ENCODE measurements around the gene TFF1. TPM values are rescaled to one million over a fixed set of nuclear protein-coding genes. Genes with fewer than 3 reads are reported as not detected.

Gene TFF1
- total RNA-seq, 4 donors from 2014 or later = not detected

DNA sequence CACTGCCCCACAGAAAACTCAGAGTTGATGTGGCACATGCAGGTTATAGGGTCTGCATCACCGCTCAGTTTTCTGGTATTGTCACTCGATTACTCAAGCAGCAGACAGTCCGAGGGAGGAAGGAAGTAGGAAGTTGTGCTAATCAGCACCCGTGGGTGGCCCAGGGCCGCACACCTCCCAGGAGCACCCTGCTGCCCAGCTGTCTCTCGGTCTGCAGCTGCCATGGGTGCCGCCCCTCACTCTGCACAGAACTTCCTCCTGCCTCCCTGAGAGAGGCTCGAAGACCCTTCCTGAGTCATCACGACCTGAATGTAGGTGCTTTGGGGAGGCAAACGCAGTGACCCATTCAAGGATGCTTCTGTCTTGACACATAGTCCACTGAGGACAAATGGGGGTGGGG is 47.0 kb downstream of the TFF1 start:
- no peak for TF ChIP-seq CTCF (IDR thresholded peaks at IDR 0.05)
- ATAC-seq (ENCODE audit: low FRiP score) = no peak
- no peak for DNase-seq (ENCODE audit: low spot score)

DNA sequence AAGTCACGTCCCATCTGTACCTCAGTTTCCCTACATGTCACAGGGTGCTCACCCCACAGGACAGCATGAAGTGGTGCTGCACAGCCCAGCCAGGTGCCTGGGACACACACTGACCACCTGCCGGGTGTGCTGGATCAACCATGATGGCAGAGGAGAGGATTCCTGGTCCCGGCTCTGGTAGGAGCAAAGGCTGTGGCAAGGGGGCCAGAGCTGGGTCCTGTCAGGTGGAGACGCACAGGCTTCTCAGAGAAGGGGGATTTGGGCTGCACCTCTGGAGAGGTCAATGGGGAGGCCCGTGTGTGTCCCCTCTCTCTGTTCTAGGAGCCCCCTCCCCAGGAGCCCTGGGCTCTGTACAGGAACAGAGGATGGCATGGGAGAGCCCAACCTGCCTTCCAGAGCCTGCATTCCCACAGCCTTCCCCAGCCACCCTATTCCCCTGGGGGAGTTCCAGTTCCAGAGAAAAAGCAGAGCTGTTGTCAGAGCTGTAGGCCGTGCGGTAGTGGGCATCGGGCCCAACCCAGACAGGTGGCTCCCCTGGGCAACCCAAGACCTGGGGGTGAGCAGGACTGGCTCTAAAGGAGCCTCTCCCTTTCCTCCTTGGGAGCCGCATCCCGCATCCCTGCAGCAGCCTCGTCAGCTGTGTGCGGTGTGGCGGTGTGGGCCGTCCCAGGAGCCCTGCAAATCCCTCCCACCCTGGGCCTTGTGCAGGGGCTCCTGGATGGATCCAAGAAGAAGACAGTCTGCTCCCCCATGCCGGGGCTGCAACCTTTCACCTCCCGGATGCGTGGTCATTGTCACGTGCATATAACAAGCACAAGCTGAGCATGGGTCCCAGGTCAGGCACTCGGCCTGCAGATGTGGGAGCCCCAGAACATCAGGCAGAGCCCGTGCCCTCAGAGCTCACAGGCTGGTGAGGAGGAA is 48.2 kb downstream of the TFF1 start:
- DNase-seq (ENCODE audit: low spot score) (no peak), ATAC-seq (ENCODE audit: low FRiP score) (no peak)
- no peak for TF ChIP-seq CTCF (IDR thresholded peaks at IDR 0.05)

GRCh38 chr21:42317341-42317741 is 49.0 kb downstream of the TFF1 start:
- no peak for TF ChIP-seq CTCF (IDR thresholded peaks at IDR 0.05)
- ATAC-seq (ENCODE audit: low FRiP score) = no peak
- no peak for DNase-seq (ENCODE audit: low spot score)

GRCh38 chr21:42316891-42317290 is 49.4 kb downstream of the TFF1 start:
- ATAC-seq (ENCODE audit: low FRiP score) = no peak
- no peak for TF ChIP-seq CTCF (IDR thresholded peaks at IDR 0.05)
- no peak for DNase-seq (ENCODE audit: low spot score)

GRCh38 chr21:42315296-42315891 is 50.9 kb downstream of the TFF1 start, which contains the start of gene TFF3:
TFF3 (minus strand) TSS chr21:42315409; CDS start chr21:42315374, 35 bp downstream.
- no peak for ATAC-seq (ENCODE audit: low FRiP score)

DNA sequence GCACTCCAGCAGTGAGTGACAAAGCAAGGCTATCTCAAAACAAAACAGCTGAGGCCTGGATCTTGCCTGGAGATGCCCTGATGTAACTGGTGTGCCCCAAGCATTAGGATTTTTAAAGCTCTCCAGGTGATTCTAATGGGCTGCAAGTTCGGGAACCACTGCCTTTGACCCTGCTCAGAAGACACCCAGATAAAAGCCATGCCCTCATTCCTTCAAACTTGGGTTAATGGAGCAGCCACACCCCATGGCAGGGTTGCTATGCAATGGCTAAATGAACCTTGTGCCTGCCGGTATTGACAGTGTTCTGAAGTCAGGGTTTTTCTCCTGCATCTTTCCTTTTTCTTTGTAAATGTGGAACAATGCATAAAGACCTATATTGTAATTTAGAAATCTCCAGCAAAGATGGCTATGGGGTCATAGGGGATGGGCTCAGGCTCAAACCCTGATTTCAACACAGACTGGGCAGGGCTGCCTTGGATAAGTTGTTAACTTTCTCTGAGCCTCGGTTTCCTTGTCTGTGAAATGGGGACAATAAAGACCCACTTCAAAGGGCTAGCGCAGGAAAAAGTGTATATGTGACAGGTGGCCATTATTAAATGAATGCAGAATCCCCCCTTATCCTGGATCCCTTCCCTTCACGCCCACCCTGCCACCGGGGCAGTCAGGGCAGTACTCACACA is 51.6 kb downstream of the TFF1 start:
- no peak for TF ChIP-seq CTCF (IDR thresholded peaks at IDR 0.05)
- DNase-seq (ENCODE audit: low spot score) (no peak), ATAC-seq (ENCODE audit: low FRiP score) (no peak)

More at GRCh38 chr21:42315296-42315891, 50.9 kb downstream of the TFF1 start, which contains the start of gene TFF3:
- no peak for TF ChIP-seq CTCF (IDR thresholded peaks at IDR 0.05)
- no peak for DNase-seq (ENCODE audit: low spot score)
